Measurements from ENCODE around the gene NR2E1. TPM values are rescaled to one million over a fixed set of nuclear protein-coding genes. Genes with fewer than 3 reads are reported as not detected.
A peak's percentile ranks its signal among the peaks of the same experiment; 100 is the strongest.

NR2E1 gene
- total and polyA plus RNA-seq, 2 of the 13 experiments (the other 11 are each of a cell fraction or from before 2014, with no cell fraction given) = not detected

DNA sequence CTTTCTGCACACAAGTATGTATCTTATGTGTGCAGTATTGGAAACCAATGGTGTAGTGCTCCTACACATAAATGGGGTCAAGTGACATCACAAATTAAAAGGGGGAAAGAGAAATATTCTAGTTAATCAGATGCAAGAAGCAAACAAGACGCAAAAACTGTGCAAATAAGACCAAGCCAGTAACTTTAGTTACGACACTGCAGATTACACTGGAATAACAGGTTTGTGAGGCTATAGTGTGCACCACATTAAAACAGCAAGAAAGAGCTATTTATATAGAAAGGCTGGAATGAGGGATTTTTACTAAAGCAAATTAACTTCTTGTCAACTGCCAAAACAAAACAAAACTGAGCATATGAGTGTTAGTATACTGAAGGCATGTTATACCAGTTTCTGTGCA lies 45.8 kb downstream of the NR2E1 start:
- Histone ChIP-seq H3K9ac (ENCODE audit: insufficient read depth, low read depth, low read length) (no peak overlapping the region), H3K9me3 (ENCODE audit: low read length) (no peaks in the 10 kb centered on the region), H3K4me2 (ENCODE audit: low read depth, low read length) (no peak overlapping the region), H3K4me1 (ENCODE audit: insufficient read depth, low read length) (no peaks in the 10 kb centered on the region), H3K27me3 (ENCODE audit: control insufficient read depth in 1 of 2, insufficient read depth in 2 of 2, low read length in 2 of 2) (no peaks in the 10 kb centered on the region), H4K20me1 (ENCODE audit: insufficient read depth, low read length) (no peaks in the 10 kb centered on the region), H3K36me3 (replicated peaks in 1 of 2; ENCODE audit: control insufficient read depth in 1 of 2, insufficient read depth in 2 of 2, low read length in 2 of 2) (peaks cover 7 to 37% of the 10 kb centered on the region in 2 experiments; a peak in 4 of 5 replicates), H3K27ac (ENCODE audit: extremely low read length, insufficient read depth, low read length) (no peak overlapping the region), H3K79me2 (ENCODE audit: insufficient read depth, low read length) (no peaks in the 10 kb centered on the region), H2AFZ (ENCODE audit: low read length) (no peak overlapping the region), H3K4me3 (replicated peaks in 1 of 3; ENCODE audit: insufficient read depth in 1 of 3, low read depth in 2 of 3, low read length in 3 of 3) (no peak overlapping the region)
- CTCF ChIA-PET (ENCODE audit: low intra/inter-chr PET ratio, low total read pairs) = no interaction called here
- no peak for FAIRE-seq
- in situ Hi-C loops (cut with HindIII; ENCODE audit: extremely low pct_ligation_motif_present, low pct_unique_long_range_greater_than_20kb) = no loop called here
- POLR2A ChIA-PET = no interaction called here
- BruUV-seq (replicated peaks) = TSS peak; percentile 69
- no peak for DNase-seq (ENCODE audit: low spot score)
- intact Hi-C loops (cut with micrococcal nuclease; ENCODE audit: unreplicated experiment) = no loop called here
- WGBS (ENCODE audit: low lambda C conversion rate) = 94% methylated on average over 2 of the region's 2 CpGs
- no peak for ATAC-seq
- TF ChIP-seq, protein P1, sequence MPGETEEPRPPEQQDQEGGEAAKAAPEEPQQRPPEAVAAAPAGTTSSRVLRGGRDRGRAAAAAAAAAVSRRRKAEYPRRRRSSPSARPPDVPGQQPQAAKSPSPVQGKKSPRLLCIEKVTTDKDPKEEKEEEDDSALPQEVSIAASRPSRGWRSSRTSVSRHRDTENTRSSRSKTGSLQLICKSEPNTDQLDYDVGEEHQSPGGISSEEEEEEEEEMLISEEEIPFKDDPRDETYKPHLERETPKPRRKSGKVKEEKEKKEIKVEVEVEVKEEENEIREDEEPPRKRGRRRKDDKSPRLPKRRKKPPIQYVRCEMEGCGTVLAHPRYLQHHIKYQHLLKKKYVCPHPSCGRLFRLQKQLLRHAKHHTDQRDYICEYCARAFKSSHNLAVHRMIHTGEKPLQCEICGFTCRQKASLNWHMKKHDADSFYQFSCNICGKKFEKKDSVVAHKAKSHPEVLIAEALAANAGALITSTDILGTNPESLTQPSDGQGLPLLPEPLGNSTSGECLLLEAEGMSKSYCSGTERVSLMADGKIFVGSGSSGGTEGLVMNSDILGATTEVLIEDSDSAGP (CRISPR knock-in tag; IDR thresholded peaks at IDR 0.05; ENCODE audit: borderline replicate concordance) = no peak
- TF ChIP-seq ZFP62 (CRISPR knock-in tag; IDR thresholded peaks at IDR 0.05) (no peak), ZSCAN9 (CRISPR knock-in tag; IDR thresholded peaks at IDR 0.05; ENCODE audit: borderline replicate concordance) (no peak), DPF2 (CRISPR knock-in tag; IDR thresholded peaks at IDR 0.05; ENCODE audit: borderline replicate concordance, low read depth) (no peak), ZNF883 (CRISPR knock-in tag; IDR thresholded peaks at IDR 0.05; ENCODE audit: not compliant biosample characterization) (no peak), ZFX (CRISPR knock-in tag; IDR thresholded peaks at IDR 0.05; ENCODE audit: low read depth) (no peak), RXRB (CRISPR knock-in tag; IDR thresholded peaks at IDR 0.05; ENCODE audit: borderline replicate concordance) (no peak), SNRNP70 (IDR thresholded peaks at IDR 0.05; ENCODE audit: low read depth, low read length) (no peak)
